ENCODE results near the gene OOSP4A.
A peak's percentile ranks its signal among the peaks of the same experiment; 100 is the strongest.

OOSP4A gene

GRCh38 chr11:59963733-59964132 is at the start of gene OOSP4A:
Gene OOSP4A (plus strand): TSS chr11:59964033. CDS start chr11:59964033, 0 bp downstream.
- Histone ChIP-seq H3K27ac (no peak within 1 kb of the TSS), H4K20me1 (no peaks in the 10 kb centered on the region), H3K4me3 (no peak within 1 kb of the TSS), H3K27me3 (no peaks in the 10 kb centered on the region), H3K9ac (no peak within 1 kb of the TSS), H3K9me3 (no peaks in the 10 kb centered on the region), H3K36me3 (no peaks in the 10 kb centered on the region), H3K4me2 (no peak within 1 kb of the TSS), H3K4me1 (no peaks in the 10 kb centered on the region)
- no peak for TF ChIP-seq Cebpa-rat (IDR thresholded peaks at IDR 0.05)

GRCh38 chr11:59918480-59918879 is 45.4 kb upstream of the OOSP4A start:
- Histone ChIP-seq H3K4me3 (no peak overlapping the region), H3K9ac (no peak overlapping the region), H3K36me3 (no peaks in the 10 kb centered on the region), H3K4me2 (no peak overlapping the region), H4K20me1 (no peaks in the 10 kb centered on the region), H3K9me3 (peaks cover 45% of the 10 kb centered on the region), H3K4me1 (no peaks in the 10 kb centered on the region), H3K27me3 (no peaks in the 10 kb centered on the region), H3K27ac (no peak overlapping the region)
- no peak for TF ChIP-seq Cebpa-rat (IDR thresholded peaks at IDR 0.05)

GRCh38 chr11:59918987-59919589 is 44.7 kb upstream of the OOSP4A start:
- no peak overlapping the region for H3K9ac ChIP-seq
- no peaks in the 10 kb centered on the region for H3K4me1 ChIP-seq
- no peaks in the 10 kb centered on the region for H4K20me1 ChIP-seq
- TF ChIP-seq Cebpa-rat (IDR thresholded peaks at IDR 0.05), result no peak
- H3K9me3 ChIP-seq, result peaks cover 51% of the 10 kb centered on the region
- H3K27me3 ChIP-seq, result no peaks in the 10 kb centered on the region
- H3K4me2 ChIP-seq, result no peak overlapping the region
- H3K36me3 ChIP-seq, result peaks cover 3% of the 10 kb centered on the region; the same call in 1 of the 2 replicates
- H3K4me3 ChIP-seq, result no peak overlapping the region
- H3K27ac ChIP-seq, result no peak overlapping the region

- Histone ChIP-seq H3K4me3 (no peak overlapping the region), H3K27me3 (no peaks in the 10 kb centered on the region), H3K4me2 (no peak overlapping the region), H3K36me3 (peaks cover 3% of the 10 kb centered on the region; the same call in 1 of the 2 replicates), H4K20me1 (no peaks in the 10 kb centered on the region), H3K9ac (no peak overlapping the region), H3K4me1 (no peaks in the 10 kb centered on the region), H3K9me3 (peaks cover 68% of the 10 kb centered on the region), H3K27ac (no peak overlapping the region)
- TF ChIP-seq Cebpa-rat (IDR thresholded peaks at IDR 0.05), result no peak
Observed at GRCh38 chr11:59923813-59924212, 40.0 kb upstream of the OOSP4A start.

GRCh38 chr11:59931688-59932087 is 32.1 kb upstream of the OOSP4A start:
- no peaks in the 10 kb centered on the region for H4K20me1 ChIP-seq
- H3K4me3 ChIP-seq, result no peak overlapping the region
- peaks cover 49% of the 10 kb centered on the region for H3K9me3 ChIP-seq
- no peaks in the 10 kb centered on the region for H3K27me3 ChIP-seq
- no peak for TF ChIP-seq Cebpa-rat (IDR thresholded peaks at IDR 0.05)
- no peak overlapping the region for H3K4me2 ChIP-seq
- H3K36me3 ChIP-seq, result peaks cover 9% of the 10 kb centered on the region
- H3K4me1 ChIP-seq, result no peaks in the 10 kb centered on the region
- no peak overlapping the region for H3K27ac ChIP-seq
- H3K9ac ChIP-seq, result no peak overlapping the region

GRCh38 chr11:59938132-59938531 is 25.7 kb upstream of the OOSP4A start, which contains the start of gene OOSP1:
Gene OOSP1 (plus strand): TSS chr11:59938432. CDS start chr11:59938455, 23 bp downstream.
- Histone ChIP-seq H3K9ac (no peak within 1 kb of the TSS), H3K27me3 (no peaks in the 10 kb centered on the region), H3K27ac (no peak within 1 kb of the TSS), H3K36me3 (no peaks in the 10 kb centered on the region), H3K9me3 (no peaks in the 10 kb centered on the region), H3K4me1 (no peaks in the 10 kb centered on the region), H3K4me2 (no peak within 1 kb of the TSS), H4K20me1 (no peaks in the 10 kb centered on the region), H3K4me3 (no peak within 1 kb of the TSS)
- no peak for TF ChIP-seq Cebpa-rat (IDR thresholded peaks at IDR 0.05)

GRCh38 chr11:59938718-59939117 is 25.1 kb upstream of the OOSP4A start:
- no peak overlapping the region for H3K4me3 ChIP-seq
- no peak overlapping the region for H3K9ac ChIP-seq
- H3K4me2 ChIP-seq, result no peak overlapping the region
- no peaks in the 10 kb centered on the region for H4K20me1 ChIP-seq
- H3K27me3 ChIP-seq, result no peaks in the 10 kb centered on the region
- no peaks in the 10 kb centered on the region for H3K36me3 ChIP-seq
- no peaks in the 10 kb centered on the region for H3K9me3 ChIP-seq
- H3K4me1 ChIP-seq, result no peaks in the 10 kb centered on the region
- TF ChIP-seq Cebpa-rat (IDR thresholded peaks at IDR 0.05), result no peak
- H3K27ac ChIP-seq, result no peak overlapping the region

- H3K4me3 ChIP-seq, result no peak overlapping the region
- peaks cover 3% of the 10 kb centered on the region for H3K4me1 ChIP-seq
- TF ChIP-seq Cebpa-rat (IDR thresholded peaks at IDR 0.05), result no peak
- no peak overlapping the region for H3K4me2 ChIP-seq
- no peak overlapping the region for H3K27ac ChIP-seq
- no peaks in the 10 kb centered on the region for H3K27me3 ChIP-seq
- H3K9ac ChIP-seq, result no peak overlapping the region
- H3K9me3 ChIP-seq, result 0 out of 2 replicates have a peak, but pooled peaks cover 3% of the 10 kb centered on the region
- no peaks in the 10 kb centered on the region for H3K36me3 ChIP-seq
- H4K20me1 ChIP-seq, result no peaks in the 10 kb centered on the region
Observed at GRCh38 chr11:59939482-59939881, 24.4 kb upstream of the OOSP4A start.

GRCh38 chr11:59941091-59941490 is 22.7 kb upstream of the OOSP4A start:
- Histone ChIP-seq H3K27me3 (no peaks in the 10 kb centered on the region), H3K9me3 (peaks cover 3% of the 10 kb centered on the region; the same call in 1 of the 2 replicates), H3K9ac (no peak overlapping the region), H3K36me3 (no peaks in the 10 kb centered on the region), H3K4me3 (no peak overlapping the region), H3K27ac (no peak overlapping the region), H3K4me2 (no peak overlapping the region), H3K4me1 (peaks cover 18% of the 10 kb centered on the region), H4K20me1 (no peaks in the 10 kb centered on the region)
- TF ChIP-seq Cebpa-rat (IDR thresholded peaks at IDR 0.05), result no peak

- no peak for TF ChIP-seq Cebpa-rat (IDR thresholded peaks at IDR 0.05)
- peak overlapping the region; percentile 49 for H3K4me2 ChIP-seq
Observed at GRCh38 chr11:59943997-59944714, 19.7 kb upstream of the OOSP4A start.

More at GRCh38 chr11:59943997-59944714, 19.7 kb upstream of the OOSP4A start:
- Histone ChIP-seq H3K9ac (no peak overlapping the region), H3K36me3 (no peaks in the 10 kb centered on the region), H3K27ac (no peak overlapping the region), H4K20me1 (no peaks in the 10 kb centered on the region), H3K4me1 (peaks cover 18% of the 10 kb centered on the region), H3K4me3 (no peak overlapping the region), H3K27me3 (no peaks in the 10 kb centered on the region), H3K9me3 (peaks cover 3% of the 10 kb centered on the region; the same call in 1 of the 2 replicates)

Data from BLaER1 (cell line).